GM19372 (cell line): Measurements from ENCODE around the gene GALNT7.
"Not testable (repeated sequence)": the region's sequence is repeated elsewhere in the genome, so short reads cannot be mapped to it uniquely, and the experiment has no call there.

Experiments used
- ATAC-seq: cut with Tn5 transposase; IDR thresholded peaks from one replicate; pipeline ENCODE4 v1.9.1; 2021; ENCODE audit warnings: mild to moderate bottlenecking, low read depth, moderate library complexity; ENCODE audit not compliant: unreplicated experiment

GALNT7 gene, protein sequence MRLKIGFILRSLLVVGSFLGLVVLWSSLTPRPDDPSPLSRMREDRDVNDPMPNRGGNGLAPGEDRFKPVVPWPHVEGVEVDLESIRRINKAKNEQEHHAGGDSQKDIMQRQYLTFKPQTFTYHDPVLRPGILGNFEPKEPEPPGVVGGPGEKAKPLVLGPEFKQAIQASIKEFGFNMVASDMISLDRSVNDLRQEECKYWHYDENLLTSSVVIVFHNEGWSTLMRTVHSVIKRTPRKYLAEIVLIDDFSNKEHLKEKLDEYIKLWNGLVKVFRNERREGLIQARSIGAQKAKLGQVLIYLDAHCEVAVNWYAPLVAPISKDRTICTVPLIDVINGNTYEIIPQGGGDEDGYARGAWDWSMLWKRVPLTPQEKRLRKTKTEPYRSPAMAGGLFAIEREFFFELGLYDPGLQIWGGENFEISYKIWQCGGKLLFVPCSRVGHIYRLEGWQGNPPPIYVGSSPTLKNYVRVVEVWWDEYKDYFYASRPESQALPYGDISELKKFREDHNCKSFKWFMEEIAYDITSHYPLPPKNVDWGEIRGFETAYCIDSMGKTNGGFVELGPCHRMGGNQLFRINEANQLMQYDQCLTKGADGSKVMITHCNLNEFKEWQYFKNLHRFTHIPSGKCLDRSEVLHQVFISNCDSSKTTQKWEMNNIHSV

DNA sequence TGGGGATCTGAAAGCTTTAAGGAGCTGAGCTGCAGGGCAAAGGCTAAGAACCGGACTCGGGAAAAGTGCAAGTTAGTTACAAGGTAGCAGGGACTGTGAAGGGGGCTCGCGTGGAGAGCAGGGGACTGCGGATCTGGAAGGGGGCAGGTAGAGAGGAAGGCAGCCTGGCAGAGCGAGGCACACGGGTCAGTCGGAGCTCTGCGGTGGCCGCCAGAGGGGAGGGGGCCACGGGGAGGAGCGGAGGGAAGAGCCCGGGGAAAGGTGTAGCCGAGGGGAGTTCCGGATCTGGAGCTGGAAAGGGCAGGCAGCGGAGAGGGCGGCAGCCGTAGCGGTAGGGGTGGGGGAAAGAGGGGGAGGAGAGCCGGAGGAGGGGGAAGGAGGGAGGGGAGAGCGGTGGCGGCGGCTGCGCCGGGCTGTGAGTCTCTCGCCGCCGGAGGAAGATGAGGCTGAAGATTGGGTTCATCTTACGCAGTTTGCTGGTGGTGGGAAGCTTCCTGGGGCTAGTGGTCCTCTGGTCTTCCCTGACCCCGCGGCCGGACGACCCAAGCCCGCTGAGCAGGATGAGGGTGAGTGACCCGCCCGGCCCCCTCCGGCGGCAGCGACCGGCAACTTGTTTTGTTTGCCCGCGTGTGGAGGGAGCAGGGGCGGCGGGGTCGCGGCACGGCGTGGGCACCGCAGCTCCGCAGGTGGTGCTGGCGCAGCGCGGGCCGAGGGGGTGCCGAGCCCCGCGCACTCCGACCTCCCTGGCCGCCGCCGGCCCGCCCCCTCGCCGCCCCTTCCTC, at the start of gene GALNT7:
TSS of gene GALNT7 (plus strand) at position 416 of the 782 bp plus-strand sequence. CDS start at position 441, 25 bp downstream.
- ATAC-seq: peak; percentile 30

DNA sequence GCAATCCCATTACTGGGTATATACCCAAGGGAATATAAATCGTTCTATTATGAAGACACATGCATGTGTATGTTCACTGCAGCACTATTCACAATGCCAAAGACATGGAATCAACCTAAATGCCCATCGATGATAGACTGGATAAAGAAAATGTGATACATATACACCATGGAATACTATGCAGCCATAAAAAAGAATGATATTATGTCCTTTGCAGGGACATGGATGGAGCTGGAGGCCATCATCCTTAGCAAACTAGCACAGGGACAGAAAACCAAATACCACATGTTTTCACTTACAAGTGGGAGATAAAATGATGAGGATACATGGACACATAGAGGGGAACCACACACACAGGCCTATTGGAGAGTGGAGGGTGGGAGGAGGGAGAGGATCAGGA, 49.8 kb upstream of the GALNT7 start:
- ATAC-seq: not testable (repeated sequence)

DNA sequence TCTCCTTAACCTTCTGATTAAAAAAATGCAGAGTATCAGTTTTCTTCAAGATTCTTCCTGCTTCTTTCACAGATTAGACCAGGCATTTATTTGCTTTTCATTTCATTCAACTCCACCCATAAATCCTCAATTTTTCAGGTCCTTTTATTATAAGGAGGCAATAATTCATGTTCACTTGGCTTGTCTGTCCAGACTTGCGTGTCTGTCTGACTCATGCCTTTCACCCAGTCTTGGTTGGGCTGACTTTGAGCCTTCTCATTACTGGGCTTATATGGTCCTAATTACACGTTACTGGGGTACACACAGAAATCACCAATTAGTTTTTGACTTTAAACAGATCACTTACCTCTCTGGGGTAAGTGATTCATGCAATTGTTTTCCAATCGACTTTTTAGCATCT, 48.8 kb upstream of the GALNT7 start:
- no peak for ATAC-seq

DNA sequence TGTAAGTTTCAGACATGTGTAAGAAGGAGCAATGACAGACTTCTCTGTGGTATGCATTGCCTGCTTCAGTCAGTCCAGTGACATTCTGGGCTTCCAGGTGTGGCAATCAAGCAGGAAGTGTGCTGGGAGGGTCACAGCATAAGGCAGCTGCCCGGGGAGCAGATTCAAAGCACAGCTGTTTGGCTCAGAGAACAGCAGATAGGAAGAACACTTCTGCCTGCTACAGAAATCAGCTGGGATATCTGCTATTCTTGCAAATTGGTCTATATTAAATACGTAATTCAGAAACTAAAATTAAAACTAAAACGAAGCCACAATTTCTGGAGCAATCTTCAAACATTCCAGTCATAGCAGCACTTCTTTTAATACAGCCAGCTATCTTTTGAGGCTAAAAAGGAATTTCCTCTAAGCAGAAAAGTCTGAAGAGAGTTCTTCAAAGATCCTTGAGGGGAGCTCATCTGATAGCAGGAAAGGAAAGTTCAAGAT, 47.5 kb upstream of the GALNT7 start:
- peak; percentile 97 for ATAC-seq

DNA sequence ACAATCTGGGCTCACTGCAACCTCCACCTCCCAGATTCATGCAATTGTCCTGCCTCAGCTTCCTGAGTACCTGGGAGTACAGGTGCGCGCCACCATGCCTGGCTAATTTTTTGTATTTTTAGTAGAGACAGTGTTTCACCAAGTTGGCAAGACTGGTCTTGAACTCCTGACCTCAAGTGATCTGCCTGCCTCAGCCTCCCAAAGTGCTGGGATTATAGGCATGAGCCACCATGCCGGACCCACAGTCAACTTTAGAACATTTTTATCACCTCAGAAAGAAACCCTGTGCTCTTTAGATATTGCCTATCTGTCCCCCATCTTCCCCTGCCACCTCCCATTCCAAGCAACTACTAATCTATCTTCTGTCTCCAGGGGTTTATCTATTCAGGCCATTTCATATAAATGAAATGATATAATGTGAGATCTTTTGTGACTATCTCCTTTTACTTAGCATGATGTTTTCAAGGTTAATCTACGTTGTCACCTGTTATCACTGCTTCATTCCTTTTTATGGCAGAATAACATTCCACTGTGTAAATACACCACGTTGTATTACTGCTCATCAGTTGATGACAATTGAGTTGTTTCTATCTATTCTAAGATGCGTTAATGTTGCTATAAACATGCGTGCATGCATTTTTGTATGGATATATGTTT, 44.3 kb upstream of the GALNT7 start:
- no peak for ATAC-seq

DNA sequence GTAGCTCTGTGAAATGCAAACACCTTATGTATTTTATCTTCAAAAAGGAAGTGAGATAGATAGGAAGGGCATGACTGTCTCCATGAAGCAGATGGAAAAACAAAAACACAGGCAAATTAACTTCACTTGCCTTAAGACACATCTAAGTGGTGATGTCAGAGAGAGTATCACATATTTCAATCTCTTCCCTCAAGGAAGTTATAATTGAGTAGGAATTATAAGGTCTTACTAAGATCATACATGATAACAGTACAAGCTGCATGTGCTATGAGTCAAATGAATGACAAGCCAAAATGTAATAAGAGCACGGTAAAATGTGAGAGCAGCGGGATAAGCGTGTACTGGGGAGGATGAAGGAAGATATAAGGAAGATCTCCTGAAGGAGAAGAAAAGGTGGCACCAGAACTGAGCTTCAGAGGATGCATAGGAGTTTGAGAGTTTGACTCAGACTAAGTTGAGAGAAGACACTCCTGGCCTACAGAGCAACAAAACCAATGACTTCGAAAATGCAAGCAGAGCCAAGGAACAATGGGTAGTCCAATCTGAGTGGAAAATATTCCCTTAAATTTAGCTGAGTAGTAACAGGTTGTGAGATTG, 43.3 kb upstream of the GALNT7 start:
- no peak for ATAC-seq

DNA sequence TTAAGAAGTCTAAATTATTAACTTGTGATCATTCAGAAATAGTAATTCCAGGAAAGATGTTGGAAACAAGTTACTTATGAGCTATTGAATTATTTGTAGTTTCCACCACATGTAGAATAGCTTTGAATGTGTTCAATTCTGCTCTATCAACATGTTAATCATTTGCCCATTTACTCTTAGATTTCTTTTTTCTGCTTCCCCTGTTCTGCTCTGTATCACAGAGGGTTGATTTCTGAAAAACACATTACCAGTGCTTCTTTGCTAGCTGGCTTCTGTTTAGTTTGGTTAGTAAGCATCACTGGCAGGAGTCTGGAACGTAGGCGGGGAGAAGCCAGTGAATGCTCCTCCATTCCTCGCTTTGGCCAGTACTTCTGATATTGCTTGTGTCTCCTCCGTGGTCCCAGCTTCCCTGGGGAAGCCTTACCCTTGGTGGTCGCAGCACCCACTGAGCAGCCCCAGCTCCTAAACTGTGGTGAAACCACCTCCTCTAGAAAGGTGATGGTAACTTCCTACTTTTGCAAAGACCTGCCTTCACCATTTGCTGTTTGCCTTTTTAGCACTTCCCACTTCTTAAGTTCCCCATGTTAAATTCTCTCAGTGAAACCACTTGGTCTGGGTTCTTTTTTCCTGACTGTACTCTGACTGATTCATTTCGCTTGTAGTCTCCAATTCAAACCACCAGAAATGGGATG, 40.3 kb upstream of the GALNT7 start:
- ATAC-seq: no peak

DNA sequence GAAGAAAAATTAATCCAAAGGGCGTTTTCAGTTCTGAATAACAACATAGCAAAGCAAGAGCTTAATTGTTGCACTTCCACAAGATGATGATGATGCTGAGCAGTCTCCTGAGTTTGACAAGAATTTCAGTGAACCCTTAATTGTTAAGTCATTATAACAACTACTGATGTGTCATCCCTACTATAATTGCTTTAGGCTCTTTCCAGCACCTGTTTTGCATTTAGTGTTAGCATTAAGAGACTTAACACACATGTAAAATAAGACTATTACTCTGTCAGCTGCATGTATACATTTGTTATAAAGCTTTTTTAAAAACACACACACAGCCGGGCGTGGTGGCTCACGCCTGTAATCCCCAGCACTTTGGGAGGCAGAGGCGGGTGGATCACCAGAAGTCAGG, 37.9 kb upstream of the GALNT7 start:
- no peak for ATAC-seq

DNA sequence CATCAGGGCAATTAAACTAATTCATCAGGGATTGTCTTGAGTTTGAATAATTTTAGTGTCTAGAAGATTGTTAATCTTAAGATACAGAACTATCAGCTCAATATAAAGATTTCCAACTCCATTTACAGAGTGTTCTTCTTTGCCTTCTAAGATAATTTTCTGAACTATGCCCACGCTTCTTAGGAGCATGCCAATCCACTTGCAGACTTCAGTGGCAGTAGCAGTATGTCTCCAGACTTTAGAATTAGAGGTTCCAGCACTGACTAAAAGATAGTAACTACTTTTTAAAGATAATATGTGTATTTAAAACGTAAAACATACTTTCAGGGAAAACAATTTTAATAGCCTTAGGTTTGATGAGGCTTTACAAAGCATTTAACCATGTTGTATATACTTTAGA, 34.2 kb upstream of the GALNT7 start:
- no peak for ATAC-seq

DNA sequence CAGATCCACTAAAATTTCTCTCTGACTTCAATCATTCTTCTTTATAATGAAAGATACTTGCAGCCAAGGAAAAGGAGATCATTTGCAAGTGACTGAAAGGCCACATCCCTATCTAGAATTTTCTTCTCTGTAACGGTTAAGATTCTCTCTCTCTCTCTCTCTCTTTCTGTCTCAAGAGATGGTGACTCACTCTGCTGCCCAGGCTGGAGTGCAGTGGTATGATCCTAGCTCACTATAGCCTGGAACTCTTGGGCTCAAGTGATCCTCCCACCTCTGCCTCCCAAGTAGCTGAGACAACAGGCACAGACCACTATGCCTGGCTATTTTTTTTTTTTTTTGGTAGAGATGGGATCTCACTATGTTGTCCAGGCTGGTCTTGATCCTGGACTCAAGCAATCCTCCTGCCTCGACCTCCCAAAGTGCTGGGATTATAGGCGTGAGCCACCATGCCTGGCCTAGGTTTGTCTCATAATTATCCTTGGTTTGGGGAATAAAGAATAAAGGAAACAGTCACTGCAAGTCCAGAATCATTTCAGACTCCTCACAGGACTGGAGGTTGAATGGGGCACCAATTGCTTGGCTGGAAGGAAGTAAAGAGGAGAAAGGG, 33.3 kb upstream of the GALNT7 start:
- ATAC-seq: no peak

DNA sequence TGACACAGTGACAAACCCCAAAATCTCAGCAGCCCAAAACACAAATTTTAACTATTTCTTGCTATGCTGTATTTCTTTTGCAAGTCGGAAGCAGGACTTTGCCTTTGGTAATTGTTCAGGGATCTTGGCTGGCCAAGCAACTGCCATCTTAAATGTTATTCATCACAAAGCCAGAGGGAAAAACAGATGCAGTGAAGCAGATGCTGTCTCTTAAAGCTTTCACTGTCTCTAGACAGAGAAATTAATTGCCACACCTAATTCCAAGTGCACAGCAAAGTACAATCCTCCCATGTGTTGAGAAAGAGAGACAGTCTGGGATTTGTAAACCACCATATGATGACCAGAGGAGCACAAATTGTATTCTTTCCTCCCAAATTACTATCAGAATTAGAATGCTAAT, 30.0 kb upstream of the GALNT7 start:
- ATAC-seq: no peak

DNA sequence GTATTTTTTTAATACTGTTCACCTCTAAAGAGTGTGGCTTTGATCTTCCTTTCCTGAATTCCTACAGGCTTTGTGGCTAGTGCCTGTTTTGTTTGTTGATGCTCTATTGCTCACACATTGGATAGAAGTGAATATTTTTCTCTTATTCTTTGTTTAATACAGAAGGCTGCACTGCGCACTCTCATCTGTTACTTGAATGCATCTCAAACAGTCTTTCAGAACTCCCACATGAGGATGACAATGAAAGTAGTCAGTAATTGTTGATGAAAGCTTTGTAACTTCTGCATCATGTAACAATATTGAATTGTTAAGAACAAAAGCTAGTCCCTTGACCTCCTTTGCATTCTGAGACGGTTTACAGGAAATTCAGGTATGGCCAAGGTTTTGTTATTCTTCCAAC, 29.1 kb upstream of the GALNT7 start:
- no peak for ATAC-seq

DNA sequence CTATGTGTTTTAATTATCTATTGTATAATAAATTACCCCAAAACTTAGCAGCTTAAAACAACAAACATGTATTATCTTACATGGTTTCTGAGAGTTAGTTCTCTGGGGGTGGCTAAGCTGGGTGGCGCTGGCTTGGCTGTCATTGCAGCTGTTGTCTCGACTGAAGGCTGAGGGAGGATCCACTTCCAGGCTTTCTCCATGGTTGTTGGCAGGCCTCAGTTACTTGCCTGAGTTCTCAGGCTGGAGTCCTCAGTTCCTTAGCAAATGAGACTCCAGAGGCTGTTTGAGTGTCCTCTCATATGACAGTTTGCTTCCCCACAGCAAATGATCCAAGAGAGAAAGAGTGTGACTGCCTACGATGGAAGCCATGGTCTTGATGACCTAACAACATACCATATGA, 23.5 kb upstream of the GALNT7 start:
- no peak for ATAC-seq

DNA sequence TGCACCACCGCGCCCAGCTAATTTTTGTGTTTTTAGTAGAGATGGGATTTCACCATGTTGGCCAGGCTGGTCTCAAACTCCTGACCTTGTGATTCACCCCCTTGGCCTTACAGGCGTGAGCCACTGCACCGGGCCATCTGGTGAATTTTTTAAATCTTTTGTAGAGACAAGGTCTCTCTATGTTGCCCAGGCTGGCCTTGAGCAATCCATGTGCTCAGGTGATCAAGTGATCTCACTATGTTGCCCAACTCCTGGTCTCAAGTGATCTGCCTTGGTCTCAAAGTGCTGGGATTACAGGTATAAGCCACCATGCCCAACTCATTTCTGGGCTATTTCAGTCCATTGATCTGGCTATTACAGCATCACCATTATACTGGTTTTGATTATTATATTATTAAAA, 22.2 kb upstream of the GALNT7 start:
- no peak for ATAC-seq

DNA sequence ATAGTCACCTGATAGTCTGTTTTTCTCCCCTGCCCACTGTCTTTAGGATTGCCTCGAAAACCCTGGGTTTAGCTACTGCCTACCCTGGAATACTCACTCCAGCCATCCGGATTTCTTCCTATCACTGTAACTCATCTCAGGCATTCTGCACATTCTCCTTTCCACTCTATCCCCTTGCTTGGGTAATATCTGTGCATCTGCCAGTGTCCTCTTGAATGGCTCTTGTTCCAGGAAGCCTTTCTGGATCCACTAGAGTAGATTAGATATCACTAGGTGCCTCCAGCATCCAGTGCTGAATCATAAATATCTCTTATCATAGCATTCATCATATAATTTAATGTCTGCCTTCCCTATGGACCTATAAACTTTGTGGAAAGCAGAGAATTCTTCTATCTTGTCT, 17.1 kb upstream of the GALNT7 start:
- ATAC-seq: no peak

DNA sequence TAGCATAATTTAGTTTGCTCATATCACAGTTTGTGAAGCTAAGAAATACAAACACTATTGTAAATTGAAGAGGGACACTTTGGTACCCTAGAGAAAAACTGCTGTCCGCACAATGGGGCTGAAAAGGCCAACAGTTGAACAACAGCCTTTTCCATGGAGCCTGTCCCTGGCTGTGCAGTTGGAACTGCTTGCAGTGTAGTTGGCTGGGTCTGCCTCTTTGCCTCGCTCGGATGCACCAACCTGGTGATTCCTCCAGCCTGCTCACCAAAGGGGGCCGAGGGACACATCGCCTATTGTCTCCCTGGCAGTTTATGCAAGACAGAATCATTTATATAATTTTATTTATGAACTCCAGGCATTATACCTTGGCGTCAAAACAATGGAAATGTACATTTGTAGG, 16.5 kb upstream of the GALNT7 start:
- no peak for ATAC-seq

DNA sequence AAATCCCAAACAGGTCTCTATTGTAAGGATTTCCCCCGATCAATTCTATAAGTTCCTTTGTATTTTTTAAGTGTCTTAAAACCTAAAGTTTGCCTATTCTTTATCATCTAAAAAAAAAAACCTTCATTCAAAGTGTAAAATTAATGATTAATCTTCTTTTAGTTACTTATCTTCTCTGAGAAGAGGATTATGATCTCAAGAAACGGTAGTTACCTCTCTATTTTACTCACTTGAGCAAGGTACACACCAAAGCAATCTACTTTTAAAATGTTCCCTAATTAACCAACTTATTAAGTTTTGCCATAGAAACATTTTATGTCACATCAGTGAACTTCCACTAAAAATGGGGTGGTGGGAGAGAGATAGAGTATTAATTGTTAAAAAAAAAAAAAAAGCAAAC, 15.2 kb upstream of the GALNT7 start:
- no peak for ATAC-seq

DNA sequence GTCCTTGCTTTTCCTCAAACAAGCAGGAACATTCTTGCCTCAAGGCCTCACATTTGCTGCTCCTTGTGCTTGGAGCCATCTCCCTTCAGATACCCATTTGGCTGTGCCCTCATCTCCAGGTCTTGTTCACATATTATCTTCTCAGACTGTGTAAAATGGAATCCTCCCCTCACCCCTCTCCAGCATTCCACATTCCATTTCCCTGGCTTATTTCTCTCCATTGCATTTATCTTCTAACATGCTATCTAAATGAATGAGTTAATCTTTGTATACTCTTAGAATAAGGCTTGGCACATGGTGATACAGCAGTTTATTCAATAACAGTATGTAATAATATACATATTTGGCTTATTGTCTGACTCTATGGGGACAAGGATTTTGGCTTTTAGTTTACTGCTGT, 8.8 kb upstream of the GALNT7 start:
- no peak for ATAC-seq

DNA sequence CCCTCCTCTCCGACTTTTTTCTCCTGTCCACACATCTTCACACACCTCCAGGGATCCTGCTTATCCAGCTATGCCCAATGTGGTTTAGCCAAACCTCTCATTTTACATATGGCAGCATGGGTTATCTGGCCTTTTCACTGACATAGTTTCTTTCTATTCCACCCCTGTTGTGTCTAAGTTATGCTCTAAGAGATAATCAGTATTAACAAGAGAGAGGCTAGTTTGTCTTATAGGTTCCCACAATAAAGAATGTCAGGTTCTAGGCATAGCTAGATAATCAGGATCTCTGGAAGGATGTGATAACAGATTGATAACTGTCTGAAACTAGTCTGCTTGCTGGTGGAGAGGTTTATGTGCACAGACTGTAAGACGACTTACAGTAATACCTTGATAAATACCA, 7.7 kb upstream of the GALNT7 start:
- no peak for ATAC-seq
